Ovary (tissue), 9 donors: ENCODE data around the gene PPFIA2. TPM values are rescaled to one million over a fixed set of nuclear protein-coding genes. Genes with fewer than 3 reads are reported as not detected.

Experiments used
- DNase-seq, 5 donors: peaks; one replicate each; pipeline ENCODE4 v3.0.0-alpha.2; 2019 to 2020
- H3K27ac ChIP-seq, 2 donors: fragments of 200-600 bp; one replicate each; pipeline versions ENCODE4 v1.5.1 to v1.8.0; 2019 to 2022
- H3K27me3 ChIP-seq: fragments of 200-600 bp; one replicate; pipeline ENCODE4 v1.8.0; 2022
- H3K36me3 ChIP-seq: fragments of 200-600 bp; sonication (generic); one replicate; pipeline ENCODE4 v1.5.1; 2019
- H3K4me1 ChIP-seq: one replicate; pipeline ENCODE4 v1.8.1; 2013; ENCODE audit warnings: mild to moderate bottlenecking, moderate library complexity; ENCODE audit not compliant: insufficient read depth
- H3K4me3 ChIP-seq: fragments of 200-600 bp; sonication (generic); one replicate; pipeline ENCODE4 v1.5.1; 2017
- H3K9me3 ChIP-seq, 2 donors: fragments of 200-600 bp in 1 of 2; sonication (generic) in 1 of 2; one replicate each; pipeline versions ENCODE4 v1.5.1 to v1.8.1; 2013 to 2019; ENCODE audit warnings: mild to moderate bottlenecking in 1 of 2, moderate library complexity in 1 of 2
- EP300 ChIP-seq: sonication (generic); formaldehyde crosslinking; IDR thresholded peaks from one replicate; pipeline ENCODE4 v1.6.1; 2017; ENCODE audit warnings: antibody characterized with exemption
- POLR2A ChIP-seq: fragments of 450-650 bp; IDR thresholded peaks from one replicate; pipeline ENCODE4 v1.6.1; 2017; ENCODE audit warnings: antibody characterized with exemption, mild to moderate bottlenecking, moderate library complexity
- WGBS, 3 donors: extraction: QIAGEN DNeasy Blood & Tissue Kit in 1 of 3; methylation state at CpG; one replicate each; pipeline versions ENCODE4 v1.1.5 to v1.1.7; 2013 to 2017; 5-methylcytosine and 5-hydroxymethylcytosine counted together
- intact Hi-C, 4 donors: fragments of 100-400 bp; cut with DNase I; formaldehyde crosslinking; loops; one replicate each; pipeline versions ENCODE4 v1.11.0 to v1.15.1; 2022 to 2023
- polyA plus RNA-seq, 2 donors: library from polyadenylated mRNA; stranded (reverse); fragments of 200-250 nt in 1 of 2; fragments of 350-450 nt in 1 of 2; fragmentation: Illumina TruSeq in 1 of 2; extraction: RNeasy Lipid Tissue Mini Kit (QIAGEN cat#74804) in 1 of 2; gene quantifications; one replicate each; pipeline ENCODE4 v1.2.3, GENCODE V29; 2013 to 2014
- total RNA-seq, 7 donors: library from RNA; depleted of rRNA in 2 of 7; stranded (reverse); fragments of >200 nt in 2 of 7; fragmentation: NEBNext Ultra II Directional in 3 of 7; extraction: Animal tissue kit (Norgen Biotek cat#: 25700) in 3 of 7; gene quantifications; one replicate each; pipeline versions ENCODE4 v1.1.0 to v1.2.4, GENCODE V29; 2016 to 2023
- TF ChIP-seq, protein P1 (sequence below), 3 donors: fragments of 450-650 bp in 2 of 3; fragments of 200-600 bp in 1 of 3; IDR thresholded peaks; one replicate each; pipeline versions ENCODE4 v1.5.1 to v1.8.0; 2016 to 2022; ENCODE audit warnings: antibody characterized with exemption in 3 of 3, mild to moderate bottlenecking in 1 of 3
- donor health status: DM: no; HTN: no; CAD: no; lungs with moderate emphysema.
- donor health status: DM: no; HTN: no; CAD: no.
- donor health status: Bipolar disorder and iron deficiency.
- donor health status: DM: yes; HTN: yes; CAD: no.
- donor health status: DM: no; HTN: no; CAD: no.
- donor health status: DM: yes; HTN: yes; CAD: no.

The PPFIA2 gene
- total and polyA plus RNA-seq, 9 donors = 0.99 to 8.3 (median 3.4) TPM

GRCh38 chr12:81296556-81297305, 462.4 kb downstream of the PPFIA2 start:
- TF ChIP-seq, protein P1, sequence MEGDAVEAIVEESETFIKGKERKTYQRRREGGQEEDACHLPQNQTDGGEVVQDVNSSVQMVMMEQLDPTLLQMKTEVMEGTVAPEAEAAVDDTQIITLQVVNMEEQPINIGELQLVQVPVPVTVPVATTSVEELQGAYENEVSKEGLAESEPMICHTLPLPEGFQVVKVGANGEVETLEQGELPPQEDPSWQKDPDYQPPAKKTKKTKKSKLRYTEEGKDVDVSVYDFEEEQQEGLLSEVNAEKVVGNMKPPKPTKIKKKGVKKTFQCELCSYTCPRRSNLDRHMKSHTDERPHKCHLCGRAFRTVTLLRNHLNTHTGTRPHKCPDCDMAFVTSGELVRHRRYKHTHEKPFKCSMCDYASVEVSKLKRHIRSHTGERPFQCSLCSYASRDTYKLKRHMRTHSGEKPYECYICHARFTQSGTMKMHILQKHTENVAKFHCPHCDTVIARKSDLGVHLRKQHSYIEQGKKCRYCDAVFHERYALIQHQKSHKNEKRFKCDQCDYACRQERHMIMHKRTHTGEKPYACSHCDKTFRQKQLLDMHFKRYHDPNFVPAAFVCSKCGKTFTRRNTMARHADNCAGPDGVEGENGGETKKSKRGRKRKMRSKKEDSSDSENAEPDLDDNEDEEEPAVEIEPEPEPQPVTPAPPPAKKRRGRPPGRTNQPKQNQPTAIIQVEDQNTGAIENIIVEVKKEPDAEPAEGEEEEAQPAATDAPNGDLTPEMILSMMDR (IDR thresholded peaks at IDR 0.05) = no peak
- TF ChIP-seq POLR2A (no peak), EP300 (no peak)
- 83 to 93% (median 86%) methylated on average over 2 of the region's 2 CpGs for WGBS, 3 donors
- Histone ChIP-seq H3K36me3 (no peaks in the 10 kb centered on the region), H3K9me3 (no peaks in the 10 kb centered on the region), H3K4me3 (no peak overlapping the region), H3K27ac (no peak overlapping the region), H3K27me3 (no peaks in the 10 kb centered on the region), H3K4me1 (no peaks in the 10 kb centered on the region)
- DNase-seq = no peak
- intact Hi-C loops = no loop called here

DNA sequence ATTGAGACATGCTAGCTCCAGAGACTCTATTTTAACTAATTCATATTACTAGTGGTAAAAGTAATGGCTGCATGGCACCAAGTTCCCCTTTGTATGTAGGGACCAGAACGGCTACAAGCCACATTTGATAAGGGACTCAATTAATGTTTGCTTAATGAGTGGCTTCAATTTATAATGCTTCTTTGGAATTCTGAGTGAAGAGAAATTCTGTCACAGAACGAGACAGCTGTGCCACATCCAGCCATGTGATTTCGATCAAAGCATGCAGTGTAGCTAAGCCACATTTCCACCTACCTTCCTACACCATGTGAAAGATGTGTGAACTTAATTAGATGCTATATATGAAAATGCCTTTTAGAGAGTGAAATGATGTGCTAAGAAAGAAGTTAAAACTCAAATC, 463.9 kb downstream of the PPFIA2 start:
- H3K27me3 ChIP-seq = no peaks in the 10 kb centered on the region
- TF ChIP-seq, protein P1 (IDR thresholded peaks at IDR 0.05) = no peak
- TF ChIP-seq EP300 (no peak), POLR2A (no peak)
- no peak overlapping the region for H3K27ac ChIP-seq
- no peaks in the 10 kb centered on the region for H3K9me3 ChIP-seq
- no peak overlapping the region for H3K4me3 ChIP-seq
- H3K36me3 ChIP-seq = no peaks in the 10 kb centered on the region
- H3K4me1 ChIP-seq = no peaks in the 10 kb centered on the region
- intact Hi-C loops = no loop called here
- no peak for DNase-seq
- WGBS, 3 donors = 86 to 88% (median 87%) methylated on average over 3 of the region's 3 CpGs

DNA sequence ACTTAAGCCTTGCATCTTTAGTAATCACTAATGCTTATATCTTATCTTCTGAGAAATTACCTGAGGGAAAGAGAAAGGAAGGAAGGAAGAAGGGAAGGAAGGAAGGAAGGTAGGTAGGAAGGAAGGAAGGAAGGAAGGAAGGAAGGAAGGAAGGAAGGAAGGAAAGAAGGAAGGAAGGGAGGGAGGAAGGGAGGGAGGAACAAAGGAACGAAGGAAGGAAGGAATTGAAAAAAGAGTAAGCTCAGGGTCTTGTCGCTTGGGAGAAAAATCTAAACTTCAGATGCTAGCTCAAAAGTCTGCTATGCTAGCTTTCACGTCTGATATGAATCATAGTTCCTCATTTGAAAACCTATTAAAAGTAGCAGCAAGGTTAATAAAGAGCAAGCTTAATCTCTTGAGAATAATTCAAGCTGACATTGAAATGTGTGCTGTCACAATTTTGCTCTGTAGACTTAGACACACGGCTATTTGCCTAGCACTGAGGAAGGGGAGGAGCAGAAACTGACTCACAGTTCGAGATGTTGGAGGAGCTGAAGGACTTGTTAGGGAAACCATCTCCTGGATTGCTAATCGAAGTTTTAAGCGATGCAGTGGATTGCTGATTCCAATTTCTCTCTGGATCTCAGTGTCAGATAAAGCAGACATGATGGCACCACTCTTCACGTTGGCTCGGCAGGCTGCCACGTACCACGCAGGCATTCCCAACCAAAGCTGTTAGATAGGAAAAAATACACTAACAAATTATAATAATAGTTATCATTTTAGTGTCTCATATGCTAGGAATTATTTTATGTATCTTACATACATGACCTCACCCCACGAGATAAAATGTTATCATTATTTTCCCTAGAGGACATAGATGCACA, 464.6 kb downstream of the PPFIA2 start:
- DNase-seq = no peak
- 74 to 79% (median 75%) methylated on average over 12 of the region's 12 CpGs for WGBS, 3 donors
- Histone ChIP-seq H3K9me3 (no peaks in the 10 kb centered on the region), H3K4me1 (no peaks in the 10 kb centered on the region), H3K4me3 (no peak overlapping the region), H3K36me3 (no peaks in the 10 kb centered on the region), H3K27me3 (no peaks in the 10 kb centered on the region), H3K27ac (no peak overlapping the region)
- intact Hi-C loops = no loop called here
- no peak for TF ChIP-seq POLR2A
- TF ChIP-seq EP300 = no peak
- TF ChIP-seq, protein P1 (IDR thresholded peaks at IDR 0.05) = no peak

DNA sequence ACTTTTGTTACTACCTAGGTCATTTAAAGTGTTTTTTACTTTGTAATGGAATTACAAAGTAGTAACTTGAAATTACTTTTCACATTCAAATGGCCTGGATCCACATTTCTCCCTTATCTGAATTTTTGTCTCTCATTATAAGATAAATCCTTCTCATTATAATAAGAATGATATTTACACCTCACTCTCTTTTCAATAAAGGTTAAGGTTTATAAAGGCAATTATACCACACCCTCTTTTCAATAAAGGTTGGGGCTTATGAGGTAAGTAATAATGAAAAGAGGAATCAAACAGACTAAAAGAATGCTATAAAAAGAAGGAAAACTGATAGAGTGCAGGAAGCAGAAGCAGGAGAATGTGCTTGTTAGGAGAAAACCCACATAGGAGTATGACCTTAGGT, 470.5 kb downstream of the PPFIA2 start:
- Histone ChIP-seq H3K36me3 (no peaks in the 10 kb centered on the region), H3K9me3 (no peaks in the 10 kb centered on the region), H3K27me3 (no peaks in the 10 kb centered on the region), H3K27ac (no peak overlapping the region), H3K4me1 (no peaks in the 10 kb centered on the region), H3K4me3 (no peak overlapping the region)
- DNase-seq = no peak
- TF ChIP-seq EP300 (no peak), POLR2A (no peak)
- TF ChIP-seq, protein P1 (IDR thresholded peaks at IDR 0.05) = no peak
- intact Hi-C loops = no loop called here
